GM23338 (cell line): Measurements from ENCODE around the gene QRFP. TPM values are rescaled to one million over a fixed set of nuclear protein-coding genes. Genes with fewer than 3 reads are reported as not detected.

Experiments
- ATAC-seq: fragments of 200-7000 bp; cut with Tn5 transposase; 3 replicates; pipeline ENCODE4 v1.9.1; 2020
- DNase-seq: peaks from one replicate; pipeline ENCODE4 v3.0.0-alpha.2; 2015; ENCODE audit warnings: low spot score
- H2AFZ ChIP-seq: fragments of 200-600 bp; sonication (generic); 2 replicates; pipeline ENCODE4 v1.8.0; 2016; ENCODE audit warnings: antibody characterized with exemption, mild to moderate bottlenecking, moderate library complexity
- H3F3A ChIP-seq: fragments of 200-600 bp; sonication (generic); replicated peaks from 2 replicates; pipeline ENCODE4 v1.8.0; 2017; ENCODE audit warnings: antibody characterized with exemption, mixed run types, low read depth
- H3K27ac ChIP-seq: fragments of 200-600 bp; sonication (generic); 2 replicates; pipeline ENCODE4 v1.6.1; 2016; ENCODE audit warnings: low read depth
- H3K27me3 ChIP-seq: fragments of 200-600 bp; sonication (generic); 2 replicates; pipeline ENCODE4 v1.8.0; 2016; ENCODE audit warnings: mild to moderate bottlenecking, mixed run types, moderate library complexity; ENCODE audit not compliant: insufficient read depth
- H3K36me3 ChIP-seq: fragments of 200-600 bp; sonication (generic); 2 replicates; pipeline ENCODE4 v1.8.0; 2016; ENCODE audit warnings: mild to moderate bottlenecking; ENCODE audit not compliant: insufficient read depth
- H3K4me1 ChIP-seq: fragments of 200-600 bp; sonication (generic); 2 replicates; pipeline ENCODE4 v1.8.0; 2016; ENCODE audit warnings: mild to moderate bottlenecking, moderate library complexity; ENCODE audit not compliant: insufficient read depth
- H3K4me2 ChIP-seq: fragments of 200-600 bp; sonication (generic); 2 replicates; pipeline ENCODE4 v1.7.1; 2017; ENCODE audit warnings: mixed run types
- H3K4me3 ChIP-seq: fragments of 200-600 bp; sonication (generic); 2 replicates; pipeline ENCODE4 v1.6.1; 2016; ENCODE audit warnings: mixed run types
- H3K79me2 ChIP-seq: fragments of 200-600 bp; sonication (generic); replicated peaks from 2 replicates; pipeline ENCODE4 v1.8.0; 2017; ENCODE audit warnings: mild to moderate bottlenecking; ENCODE audit not compliant: insufficient read depth
- H3K9me2 ChIP-seq: fragments of 200-600 bp; sonication (generic); 2 replicates; pipeline ENCODE4 v1.8.0; 2017; ENCODE audit not compliant: insufficient read depth
- H4K20me1 ChIP-seq: fragments of 200-600 bp; sonication (generic); replicated peaks from 2 replicates; pipeline ENCODE4 v1.8.0; 2017; ENCODE audit warnings: mild to moderate bottlenecking; ENCODE audit not compliant: insufficient read depth
- H3K27ac Mint-ChIP-seq: 2 replicates; pipeline ENCODE4 v1.8.0; 2020; ENCODE audit warnings: inconsistent platforms, mild to moderate bottlenecking, moderate library complexity, mixed read lengths
- H3K27me3 Mint-ChIP-seq: 3 replicates; pipeline ENCODE4 v1.8.0; 2022; ENCODE audit warnings: low read depth, mild to moderate bottlenecking, moderate library complexity, mixed read lengths, inconsistent platforms; ENCODE audit not compliant: insufficient read depth, poor library complexity
- H3K36me3 Mint-ChIP-seq: 3 replicates; pipeline ENCODE4 v1.8.0; 2021; ENCODE audit warnings: low read depth, mild to moderate bottlenecking, inconsistent platforms, moderate library complexity, mixed read lengths
- H3K4me1 Mint-ChIP-seq: 3 replicates; pipeline ENCODE4 v1.8.0; 2020; ENCODE audit warnings: mild to moderate bottlenecking, inconsistent platforms, mixed read lengths
- H3K4me3 Mint-ChIP-seq: 3 replicates; pipeline ENCODE4 v1.8.0; 2021; ENCODE audit warnings: moderate library complexity, mild to moderate bottlenecking, inconsistent platforms, mixed read lengths
- H3K9me3 Mint-ChIP-seq: 3 replicates; pipeline ENCODE4 v1.8.0; 2020; ENCODE audit warnings: moderate library complexity, mild to moderate bottlenecking, inconsistent platforms, mixed read lengths
- CTCF ChIP-seq, 2 experiments: fragments of 200-600 bp in 1 of 2; sonication (generic) in 1 of 2; conservative IDR thresholded peaks; 2 replicates each; pipeline versions ENCODE4 v1.5.1 to v1.6.1; 2016 to 2017; ENCODE audit warnings: antibody characterized with exemption in 2 of 2, low read depth in 2 of 2, mild to moderate bottlenecking in 2 of 2, moderate library complexity in 1 of 2
- ETS1 ChIP-seq: IDR thresholded peaks from 2 replicates; pipeline ENCODE4 v1.6.1; 2016; ENCODE audit warnings: antibody characterized with exemption
- EZH2 ChIP-seq: fragments of 200-600 bp; sonication (generic); IDR thresholded peaks from one replicate; pipeline ENCODE4 v1.8.0; 2017; ENCODE audit warnings: antibody characterized with exemption, mild to moderate bottlenecking, low read depth; ENCODE audit not compliant: unreplicated experiment
- EZH2phosphoT487 ChIP-seq: fragments of 200-600 bp; sonication (generic); IDR thresholded peaks from one replicate; pipeline ENCODE4 v1.8.1; 2018; ENCODE audit warnings: antibody characterized with exemption; ENCODE audit not compliant: unreplicated experiment
- JUNB ChIP-seq: IDR thresholded peaks from one replicate; pipeline ENCODE4 v1.6.1; 2016; ENCODE audit warnings: antibody characterized with exemption; ENCODE audit not compliant: unreplicated experiment
- NANOG ChIP-seq: IDR thresholded peaks from 2 replicates; pipeline ENCODE4 v1.6.1; 2016; ENCODE audit warnings: antibody characterized with exemption, borderline replicate concordance
- POLR2AphosphoS5 ChIP-seq: IDR thresholded peaks from 2 replicates; pipeline ENCODE4 v1.6.1; 2016; ENCODE audit warnings: antibody characterized with exemption, low read depth
- REST ChIP-seq: IDR thresholded peaks from one replicate; pipeline ENCODE4 v1.6.1; 2018; ENCODE audit warnings: antibody characterized with exemption; ENCODE audit not compliant: unreplicated experiment
- ZNF114 ChIP-seq: fragments of 250-450 bp; sonication (Bioruptor Pico); IDR thresholded peaks from 2 replicates; pipeline ENCODE4 v1.5.0; 2020; ENCODE audit warnings: mild to moderate bottlenecking, moderate library complexity
- ZNF331 ChIP-seq: fragments of 250-450 bp; sonication (Bioruptor Pico); IDR thresholded peaks from 2 replicates; pipeline ENCODE4 v1.5.0; 2020; ENCODE audit warnings: low read depth, mild to moderate bottlenecking, moderate library complexity
- ZNF462 ChIP-seq: fragments of 250-450 bp; sonication (Bioruptor Pico); IDR thresholded peaks from 2 replicates; pipeline ENCODE4 v1.5.0; 2020; ENCODE audit warnings: mild to moderate bottlenecking, moderate library complexity
- polyA plus RNA-seq: library from polyadenylated mRNA; unstranded; fragments of >200 nt; fragmentation: Nextera tagmentation; extraction: Ambion mirVana; gene quantifications from 2 replicates; pipeline ENCODE4 v1.2.1, GENCODE V29; 2016
- total RNA-seq: library from RNA; depleted of rRNA; stranded (reverse); fragments of >200 nt; shearing (Covaris generic); gene quantifications from 2 replicates; pipeline ENCODE4 v1.2.3, GENCODE V29; 2014

Gene QRFP
- total and polyA plus RNA-seq, 2 experiments from 2014 or later = not detected

GRCh38 chr9:130908146-130908877, 11.7 kb upstream of the QRFP start (continued):
- no peak for TF ChIP-seq EZH2

- Histone ChIP-seq H3K4me2 (no peak overlapping the region), H3K9me2 (no peaks in the 10 kb centered on the region), H4K20me1 (no peaks in the 10 kb centered on the region), H3K27me3 (no peaks in the 10 kb centered on the region), H2AFZ (0 out of 2 replicates have a peak overlapping the region, but pooled peaks have one; percentile 38), H3K79me2 (no peaks in the 10 kb centered on the region), H3K27ac (no peak overlapping the region), H3K4me3 (no peak overlapping the region), H3K36me3 (no peaks in the 10 kb centered on the region), H3K4me1 (no peaks in the 10 kb centered on the region), H3F3A (no peaks in the 10 kb centered on the region)
- TF ChIP-seq EZH2 = no peak
- no peak for TF ChIP-seq ZNF331 (CRISPR knock-in tag)
- TF ChIP-seq CTCF (conservative IDR thresholded peaks at IDR 0.05; ENCODE audit: low read depth in 2 of 2) = no peak
- TF ChIP-seq REST = no peak
- TF ChIP-seq EZH2phosphoT487 = no peak
- TF ChIP-seq POLR2AphosphoS5 = no peak
- no peak for TF ChIP-seq JUNB
- no peak for TF ChIP-seq ETS1
- no peak for TF ChIP-seq ZNF114 (CRISPR knock-in tag)
- no peak for TF ChIP-seq ZNF462 (CRISPR knock-in tag)
- no peak for TF ChIP-seq NANOG
- no peaks in the 10 kb centered on the region for H3K36me3 Mint-ChIP-seq
- no peak overlapping the region for H3K27ac Mint-ChIP-seq
- H3K4me3 Mint-ChIP-seq = no peak overlapping the region
- no peak for ATAC-seq
- no peak for DNase-seq
- no peaks in the 10 kb centered on the region for H3K9me3 Mint-ChIP-seq
- H3K4me1 Mint-ChIP-seq = peaks cover 6% of the 10 kb centered on the region; the same call in 2 of the 3 replicates
- H3K27me3 Mint-ChIP-seq = peaks cover 4% of the 10 kb centered on the region
These were observed 10.3 kb upstream of the QRFP start for GRCh38 chr9:130906735-130907416.
